HG02763 (cell line): ENCODE measurements around the gene SF3A2.
"Not testable (repeated sequence)": the region's sequence is repeated elsewhere in the genome, so short reads cannot be mapped to it uniquely, and the experiment has no call there.

ENCODE experiments used
- ATAC-seq: cut with Tn5 transposase; IDR thresholded peaks from one replicate; pipeline ENCODE4 v1.9.1; 2021; ENCODE audit warnings: mild to moderate bottlenecking, moderate library complexity; ENCODE audit not compliant: unreplicated experiment

Gene SF3A2

GRCh38 chr19:2236314-2237050 is at the start of gene SF3A2, which contains the start of gene PLEKHJ1:
Gene SF3A2 (plus strand): TSS chr19:2236824. CDS start chr19:2243419, 6,595 bp downstream.
Gene PLEKHJ1 (minus strand): TSS chr19:2236329. CDS start chr19:2236248, 81 bp downstream.
- peak; percentile 80 for ATAC-seq

GRCh38 chr19:2187159-2187558 is 49.5 kb upstream of the SF3A2 start:
- ATAC-seq: no peak

- no peak for ATAC-seq
These were observed 47.8 kb upstream of the SF3A2 start for GRCh38 chr19:2188708-2189385.

GRCh38 chr19:2189880-2190279 is 46.7 kb upstream of the SF3A2 start:
- no peak for ATAC-seq

GRCh38 chr19:2190848-2191455 is 45.7 kb upstream of the SF3A2 start:
- ATAC-seq: no peak

- no peak for ATAC-seq
These were observed 44.9 kb upstream of the SF3A2 start for GRCh38 chr19:2191456-2192310.

GRCh38 chr19:2192862-2193261 is 43.8 kb upstream of the SF3A2 start:
- ATAC-seq: no peak

- no peak for ATAC-seq
These were observed 42.8 kb upstream of the SF3A2 start for GRCh38 chr19:2193807-2194206.

GRCh38 chr19:2194513-2195078 is 42.0 kb upstream of the SF3A2 start:
- ATAC-seq: no peak

- ATAC-seq: no peak
These were observed 41.3 kb upstream of the SF3A2 start for GRCh38 chr19:2195361-2195760.

GRCh38 chr19:2195914-2196313 is 40.7 kb upstream of the SF3A2 start:
- ATAC-seq: no peak

- no peak for ATAC-seq
These were observed 39.4 kb upstream of the SF3A2 start for GRCh38 chr19:2197270-2197669.

GRCh38 chr19:2198317-2198716 is 38.3 kb upstream of the SF3A2 start:
- no peak for ATAC-seq

- no peak for ATAC-seq
These were observed 37.4 kb upstream of the SF3A2 start for GRCh38 chr19:2199215-2199614.

GRCh38 chr19:2199861-2200623 is 36.6 kb upstream of the SF3A2 start:
- no peak for ATAC-seq

- not testable (repeated sequence) for ATAC-seq
These were observed 35.9 kb upstream of the SF3A2 start for GRCh38 chr19:2200624-2201294.

GRCh38 chr19:2201473-2202148 is 35.0 kb upstream of the SF3A2 start:
- ATAC-seq: no peak

- no peak for ATAC-seq
These were observed 34.3 kb upstream of the SF3A2 start for GRCh38 chr19:2202366-2202765.

GRCh38 chr19:2207008-2207407 is 29.6 kb upstream of the SF3A2 start:
- ATAC-seq: no peak
